Osteocyte (in vitro differentiated cells): ENCODE measurements around the gene ANKRD27. TPM values are rescaled to one million over a fixed set of nuclear protein-coding genes. Genes with fewer than 3 reads are reported as not detected.
"Not testable (repeated sequence)": the region's sequence is repeated elsewhere in the genome, so short reads cannot be mapped to it uniquely, and the experiment has no call there.

Experiments
- DNase-seq: peaks from one replicate; pipeline ENCODE4 v3.0.0; 2021; ENCODE audit warnings: mixed read lengths; ENCODE audit not compliant: unreplicated experiment; ENCODE audit errors: extremely low spot score
- H3K27ac Mint-ChIP-seq: one replicate; pipeline ENCODE4 v1.8.0; 2021; ENCODE audit warnings: mild to moderate bottlenecking, mixed read lengths; ENCODE audit not compliant: unreplicated experiment
- H3K27me3 Mint-ChIP-seq: one replicate; pipeline ENCODE4 v1.8.0; 2021; ENCODE audit warnings: mixed read lengths; ENCODE audit not compliant: unreplicated experiment
- H3K36me3 Mint-ChIP-seq: one replicate; pipeline ENCODE4 v1.8.0; 2021; ENCODE audit warnings: mixed read lengths; ENCODE audit not compliant: unreplicated experiment
- H3K4me1 Mint-ChIP-seq: one replicate; pipeline ENCODE4 v1.8.0; 2021; ENCODE audit warnings: mixed read lengths; ENCODE audit not compliant: unreplicated experiment
- H3K4me3 Mint-ChIP-seq: one replicate; pipeline ENCODE4 v1.8.0; 2021; ENCODE audit warnings: mild to moderate bottlenecking, moderate library complexity, mixed read lengths; ENCODE audit not compliant: unreplicated experiment
- H3K9me3 Mint-ChIP-seq: one replicate; pipeline ENCODE4 v1.8.0; 2021; ENCODE audit warnings: mixed read lengths; ENCODE audit not compliant: unreplicated experiment
- CTCF ChIP-seq: fragments of 200-600 bp; sonication (generic); IDR thresholded peaks from 2 replicates; pipeline ENCODE4 v1.5.0; 2021; ENCODE audit warnings: antibody characterized with exemption, mild to moderate bottlenecking, moderate library complexity
- total RNA-seq: library from RNA; stranded (reverse); gene quantifications from 2 replicates; pipeline ENCODE4 v1.2.1, GENCODE V29; 2021

ANKRD27 gene
- total RNA-seq, 1 donor from 2014 or later: 24.1 TPM

- peaks cover 6% of the 10 kb centered on the region for H3K9me3 Mint-ChIP-seq
Measured at GRCh38 chr19:32702010-32702409, 27.0 kb upstream of the ANKRD27 start.

GRCh38 chr19:32700129-32700528 lies 25.1 kb upstream of the ANKRD27 start:
- peaks cover 21% of the 10 kb centered on the region for H3K36me3 Mint-ChIP-seq
- not testable (repeated sequence) for H3K4me1 Mint-ChIP-seq, H3K9me3 Mint-ChIP-seq, H3K27me3 Mint-ChIP-seq, DNase-seq, H3K27ac Mint-ChIP-seq, H3K4me3 Mint-ChIP-seq

More at GRCh38 chr19:32702010-32702409, 27.0 kb upstream of the ANKRD27 start:
- no peak overlapping the region for H3K27ac Mint-ChIP-seq
- no peak overlapping the region for H3K4me3 Mint-ChIP-seq
- no peak for DNase-seq
- peaks cover 27% of the 10 kb centered on the region for H3K36me3 Mint-ChIP-seq
- no peaks in the 10 kb centered on the region for H3K4me1 Mint-ChIP-seq
- TF ChIP-seq CTCF: no peak
- H3K27me3 Mint-ChIP-seq: no peaks in the 10 kb centered on the region

- not testable (repeated sequence) for H3K27me3 Mint-ChIP-seq, H3K4me3 Mint-ChIP-seq, DNase-seq, H3K9me3 Mint-ChIP-seq, H3K27ac Mint-ChIP-seq
- peaks cover 26% of the 10 kb centered on the region for H3K4me1 Mint-ChIP-seq
- H3K36me3 Mint-ChIP-seq: peaks cover 12% of the 10 kb centered on the region
Measured at GRCh38 chr19:32696771-32697170, 21.8 kb upstream of the ANKRD27 start.

DNA sequence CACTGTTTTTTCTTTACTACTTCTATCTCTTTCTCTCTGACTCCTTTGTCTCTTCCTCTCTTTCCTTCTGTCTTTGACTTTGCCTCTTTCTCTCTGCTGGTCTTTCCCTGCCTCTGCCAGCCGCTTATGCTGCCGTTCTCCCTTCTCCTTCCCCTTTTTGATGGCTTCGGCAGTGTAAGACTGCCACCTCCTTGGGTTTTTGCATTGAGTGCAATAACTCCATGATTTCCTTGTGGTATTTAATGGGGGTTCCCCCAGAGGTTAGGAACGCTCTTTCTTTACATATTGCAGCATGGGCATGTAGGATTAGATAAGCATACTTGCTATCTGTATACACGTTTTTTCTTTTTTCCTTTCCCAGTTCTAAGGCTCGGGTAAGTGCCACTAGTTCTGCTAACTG lies 20.5 kb upstream of the ANKRD27 start:
- not testable (repeated sequence) for H3K4me3 Mint-ChIP-seq, DNase-seq, H3K27me3 Mint-ChIP-seq, H3K27ac Mint-ChIP-seq, H3K9me3 Mint-ChIP-seq
- Mint-ChIP-seq H3K4me1 (peaks cover 33% of the 10 kb centered on the region), H3K36me3 (peaks cover 12% of the 10 kb centered on the region)

- peaks cover 33% of the 10 kb centered on the region for H3K4me1 Mint-ChIP-seq
- not testable (repeated sequence) for H3K9me3 Mint-ChIP-seq, H3K4me3 Mint-ChIP-seq, H3K27me3 Mint-ChIP-seq, DNase-seq, H3K27ac Mint-ChIP-seq
- peaks cover 12% of the 10 kb centered on the region for H3K36me3 Mint-ChIP-seq
Measured at GRCh38 chr19:32694851-32695250, 19.9 kb upstream of the ANKRD27 start.

DNA sequence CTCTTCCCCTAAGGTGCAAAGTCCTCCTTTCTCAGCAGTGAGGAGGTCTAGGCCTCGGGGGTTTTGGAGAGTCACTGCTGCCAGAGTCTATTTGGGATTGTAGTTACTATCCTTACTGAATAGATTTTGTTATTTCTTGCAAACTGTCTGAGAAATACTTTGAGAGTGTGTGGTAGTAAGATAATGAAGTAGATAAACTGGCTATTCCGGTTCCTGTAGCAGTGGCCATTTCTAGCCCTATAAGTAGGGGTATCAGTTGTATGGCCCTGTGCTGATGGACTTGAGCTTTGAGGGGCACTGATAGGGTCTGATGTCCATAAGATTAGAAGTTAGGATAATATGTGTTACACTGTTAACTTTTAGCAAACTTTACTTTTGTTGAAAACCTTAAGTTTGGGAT lies 19.3 kb upstream of the ANKRD27 start:
- H3K9me3 Mint-ChIP-seq, DNase-seq, H3K27me3 Mint-ChIP-seq, H3K27ac Mint-ChIP-seq: not testable (repeated sequence)
- peaks cover 33% of the 10 kb centered on the region for H3K4me1 Mint-ChIP-seq
- peaks cover 12% of the 10 kb centered on the region for H3K36me3 Mint-ChIP-seq
- H3K4me3 Mint-ChIP-seq: peak overlapping the region; percentile 58

DNA sequence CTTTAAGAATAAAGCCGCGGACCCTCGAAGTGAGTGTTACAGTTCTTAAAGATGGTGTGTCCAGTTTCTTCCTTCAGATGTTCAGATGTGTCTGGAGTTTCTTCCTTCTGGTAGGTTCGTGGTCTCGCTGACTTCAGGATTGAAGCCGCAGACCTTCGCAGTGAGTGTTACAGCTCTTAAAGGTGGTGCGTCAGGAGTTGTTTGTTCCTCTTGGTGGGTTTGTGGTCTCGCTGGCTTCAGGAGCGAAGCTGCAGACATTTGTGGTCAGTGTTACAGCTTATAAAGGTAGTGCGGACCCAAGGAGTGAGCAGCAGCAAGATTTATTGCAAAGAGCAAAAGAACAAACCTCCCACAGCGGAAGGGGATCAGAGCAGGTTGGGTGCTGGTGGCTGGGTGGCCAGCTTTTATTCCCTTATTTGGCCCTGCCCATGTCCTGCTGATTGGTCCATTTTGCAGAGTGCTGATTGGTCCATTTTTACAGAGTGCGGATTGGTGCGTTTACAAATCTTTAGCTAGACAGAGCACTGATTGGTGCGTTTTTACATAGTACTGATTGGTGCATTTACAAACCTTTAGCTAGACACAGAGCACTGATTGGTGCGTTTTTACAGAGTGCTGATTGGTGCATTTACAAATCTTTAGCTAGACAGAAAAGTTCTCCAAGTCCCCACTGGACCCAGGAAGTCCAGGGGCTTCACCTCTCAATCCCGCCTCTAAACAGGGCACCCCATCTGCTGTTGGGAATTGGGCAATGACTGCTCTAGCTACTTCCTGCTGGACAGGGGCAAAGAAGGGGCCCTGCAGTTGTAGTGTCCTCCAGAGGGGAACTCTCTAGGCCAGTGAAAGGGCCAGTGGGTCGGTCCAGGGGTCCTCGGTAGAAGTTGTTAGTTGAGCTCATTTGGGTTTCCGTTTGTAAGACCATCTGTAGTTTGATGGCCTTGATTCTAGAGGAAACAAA lies 18.4 kb upstream of the ANKRD27 start:
- Mint-ChIP-seq H3K27ac (peak overlapping the region; percentile 76), H3K4me3 (peak overlapping the region; percentile 77), H3K4me1 (peaks cover 33% of the 10 kb centered on the region)
- DNase-seq, H3K27me3 Mint-ChIP-seq, H3K9me3 Mint-ChIP-seq, H3K36me3 Mint-ChIP-seq: not testable (repeated sequence)

GRCh38 chr19:32692727-32693061 lies 17.7 kb upstream of the ANKRD27 start:
- Mint-ChIP-seq H3K27ac (peak overlapping the region; percentile 76), H3K36me3 (peaks cover 4% of the 10 kb centered on the region), H3K4me1 (peaks cover 33% of the 10 kb centered on the region), H3K4me3 (peak overlapping the region; percentile 77), H3K27me3 (no peaks in the 10 kb centered on the region), H3K9me3 (no peaks in the 10 kb centered on the region)
- TF ChIP-seq CTCF: no peak
- DNase-seq: no peak
